GM19328 (cell line): ENCODE data around the gene COL24A1.

Experiments used
- ATAC-seq: cut with Tn5 transposase; IDR thresholded peaks from one replicate; pipeline ENCODE4 v1.9.1; 2021; ENCODE audit warnings: mild to moderate bottlenecking, moderate library complexity; ENCODE audit not compliant: unreplicated experiment

Gene COL24A1

DNA sequence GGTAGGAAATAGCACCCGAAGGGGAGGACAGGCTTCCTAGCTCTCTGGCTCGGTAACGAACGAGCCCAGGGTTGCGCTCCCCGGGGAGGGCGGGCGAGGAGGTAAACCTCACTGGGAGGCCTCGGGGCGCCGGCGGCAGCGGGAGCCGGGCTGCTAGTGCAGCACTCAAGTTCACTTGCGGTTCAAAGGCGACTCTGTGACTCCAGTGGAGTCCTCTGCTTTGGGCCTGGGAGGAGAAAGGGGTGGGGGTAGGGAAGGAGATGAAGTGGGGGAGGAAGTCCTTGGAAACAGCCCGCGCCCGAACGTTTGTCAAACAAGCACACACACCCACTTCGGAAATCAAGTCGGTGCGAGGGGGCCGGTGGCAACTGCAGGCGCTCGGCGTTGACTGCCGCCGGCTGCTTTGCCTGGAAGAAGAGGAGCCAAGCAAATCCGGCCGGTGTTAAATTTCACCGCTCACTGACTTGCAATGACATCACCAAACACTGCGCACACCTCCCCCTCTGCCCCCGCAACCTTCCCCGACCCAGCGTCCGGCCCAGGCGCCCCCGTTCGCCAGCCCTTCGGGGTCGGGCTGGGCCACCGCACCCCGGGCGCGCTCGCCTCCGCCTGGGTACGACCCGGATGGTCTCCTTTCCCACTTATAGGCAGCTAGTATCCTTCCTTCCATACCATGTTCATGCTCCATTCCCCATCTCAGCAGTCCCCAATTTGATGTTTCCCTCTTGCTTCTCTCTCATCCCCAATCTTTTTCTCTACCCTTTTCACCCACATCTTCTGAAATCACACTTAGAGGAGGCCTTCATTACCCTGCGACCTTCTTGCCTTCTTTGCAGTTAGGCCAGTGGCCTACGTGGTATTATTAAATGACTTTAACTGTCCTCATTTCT lies at the start of gene COL24A1:
Gene COL24A1, minus strand, starts transcription at position 207 of the 890 bp plus-strand sequence. CDS start 376 bp downstream, outside the sequence.
- ATAC-seq, result no peak

DNA sequence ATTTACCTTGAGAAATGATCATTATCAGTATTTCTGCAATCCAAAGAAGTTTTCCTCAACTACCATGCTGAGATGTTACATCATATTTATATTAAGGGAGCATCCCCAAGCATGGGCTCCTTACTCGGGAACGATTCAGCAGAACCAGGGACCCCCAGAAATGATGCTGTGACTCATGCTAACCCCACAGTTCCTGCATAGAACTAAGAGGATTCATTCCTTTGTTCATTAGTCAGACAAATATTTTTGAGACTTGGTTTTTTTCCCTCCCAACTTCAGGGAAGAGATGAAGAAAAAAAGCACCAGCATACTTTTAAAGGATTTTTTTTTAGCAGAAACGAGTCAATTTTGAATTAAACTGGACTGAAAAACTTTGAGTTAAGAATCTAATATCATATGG lies 49.2 kb upstream of the COL24A1 start:
- no peak for ATAC-seq

DNA sequence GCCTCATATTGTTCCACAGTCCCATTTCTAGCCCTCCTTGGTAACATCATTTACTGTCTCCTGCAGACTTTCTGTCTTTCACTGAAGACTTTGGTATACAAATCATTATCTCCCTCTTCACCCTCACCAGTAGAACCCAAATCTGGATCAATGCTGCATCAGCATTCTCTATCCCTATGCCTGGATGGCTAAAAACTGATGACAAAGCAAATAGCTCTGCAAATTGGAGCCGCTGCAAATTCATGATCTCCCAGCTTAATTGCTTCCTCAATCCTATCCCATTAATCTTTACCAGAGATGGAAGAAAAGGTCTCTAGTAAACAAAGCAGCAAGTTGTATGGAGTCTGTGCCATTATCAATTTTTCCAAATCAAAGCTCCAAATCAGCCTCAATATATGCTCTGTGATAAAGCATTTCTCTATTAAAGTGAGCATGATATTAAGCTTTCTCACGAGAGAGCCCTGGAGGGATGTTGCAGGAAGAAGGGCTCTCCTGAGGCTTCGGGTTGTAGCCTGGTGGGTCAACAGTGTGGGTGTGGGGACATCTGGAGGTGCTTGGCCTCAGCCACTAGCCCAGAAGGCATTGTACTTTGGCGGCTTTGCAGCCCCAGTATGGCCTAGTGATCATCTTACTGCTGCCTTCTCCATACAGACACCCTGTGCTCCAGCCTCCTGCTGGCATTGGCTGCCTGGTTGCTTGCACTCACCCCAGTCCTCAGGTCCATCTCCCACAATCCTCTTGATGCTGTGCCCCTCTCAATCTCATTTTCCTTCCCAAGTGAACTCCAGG lies 46.2 kb upstream of the COL24A1 start:
- no peak for ATAC-seq

DNA sequence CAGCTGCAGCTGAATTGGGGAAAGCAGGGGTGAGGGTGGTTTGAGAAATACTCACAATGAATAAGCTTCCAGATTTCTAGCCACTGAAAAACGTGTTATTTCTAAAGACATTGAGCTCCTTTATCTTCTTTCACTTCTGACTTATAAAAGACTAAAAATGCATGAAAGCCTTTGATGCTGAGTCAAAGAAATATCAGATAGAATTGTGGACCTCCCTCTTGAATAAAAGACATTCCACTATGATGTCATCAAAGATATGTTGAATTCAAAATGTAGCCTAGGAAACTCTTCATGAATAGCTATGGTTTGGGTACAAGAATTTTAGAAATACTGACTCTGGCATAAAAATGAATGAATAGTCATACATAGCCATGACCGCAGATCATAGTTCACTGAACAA lies 44.7 kb upstream of the COL24A1 start:
- no peak for ATAC-seq

DNA sequence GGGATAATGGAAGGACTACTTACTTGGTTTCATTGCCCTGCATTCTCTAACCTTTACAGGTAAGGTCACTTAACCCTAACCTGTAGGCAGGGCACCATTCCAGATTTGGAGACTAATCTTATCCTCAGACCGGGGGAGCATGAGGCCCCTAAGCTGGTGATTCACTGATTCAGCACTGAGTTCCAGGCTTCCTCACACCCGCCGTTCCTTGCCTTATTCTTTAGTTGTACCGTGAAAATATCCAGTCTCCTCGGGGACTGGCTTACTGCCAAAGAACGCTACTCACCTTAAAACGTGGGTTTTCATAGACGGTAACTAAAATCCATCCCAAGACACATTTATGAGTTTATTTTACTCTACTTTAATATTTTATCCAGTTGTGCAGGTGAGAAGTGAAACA lies 44.3 kb upstream of the COL24A1 start:
- no peak for ATAC-seq

DNA sequence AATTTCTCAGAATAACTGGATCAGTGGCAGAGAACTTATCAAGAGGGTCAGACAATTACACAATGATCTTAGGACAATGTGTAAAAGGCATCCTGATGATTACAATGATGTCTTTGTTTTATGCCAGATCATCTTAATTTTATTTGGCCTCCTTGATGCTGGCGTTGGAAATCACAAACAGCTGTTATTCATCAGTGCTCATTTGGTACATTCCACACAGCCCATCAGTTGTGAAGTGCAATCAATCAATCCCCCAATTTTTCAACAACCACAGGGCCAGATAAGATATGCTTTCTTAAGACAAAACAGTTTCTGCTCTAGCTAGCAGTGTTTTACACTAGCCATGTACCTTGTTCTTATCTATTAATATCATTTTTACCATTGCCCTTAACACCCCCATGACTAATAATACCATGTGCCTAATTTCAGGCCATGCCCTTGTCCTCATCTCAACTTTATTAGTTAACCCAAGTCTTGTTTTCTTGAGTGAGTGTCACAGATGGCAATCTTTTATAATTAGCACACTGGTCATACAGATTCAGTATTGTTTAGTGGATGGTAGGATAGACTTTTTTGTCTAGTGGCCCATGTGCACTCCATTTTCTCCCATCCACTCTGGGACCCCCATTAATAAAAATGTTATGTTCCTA lies 40.8 kb upstream of the COL24A1 start:
- ATAC-seq, result no peak

DNA sequence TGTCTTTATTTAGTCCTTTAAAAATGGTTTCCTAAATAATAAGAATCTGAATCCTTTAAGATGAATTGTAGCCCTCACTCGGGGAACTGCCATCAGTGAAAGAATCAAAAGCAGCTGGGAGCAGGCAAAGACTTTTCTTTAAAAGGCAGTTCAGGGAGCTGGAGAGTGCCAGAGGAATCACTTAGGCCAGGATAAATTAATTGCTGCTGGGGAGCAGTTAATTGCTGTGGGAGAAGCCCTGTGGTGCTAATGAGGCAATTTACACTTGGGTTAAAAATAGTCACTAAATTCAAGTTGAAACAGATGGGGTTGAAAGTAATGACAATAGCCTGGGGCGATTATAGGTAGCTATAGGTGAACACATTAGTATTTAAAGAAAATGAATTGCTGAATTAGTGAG lies 38.7 kb upstream of the COL24A1 start:
- no peak for ATAC-seq

DNA sequence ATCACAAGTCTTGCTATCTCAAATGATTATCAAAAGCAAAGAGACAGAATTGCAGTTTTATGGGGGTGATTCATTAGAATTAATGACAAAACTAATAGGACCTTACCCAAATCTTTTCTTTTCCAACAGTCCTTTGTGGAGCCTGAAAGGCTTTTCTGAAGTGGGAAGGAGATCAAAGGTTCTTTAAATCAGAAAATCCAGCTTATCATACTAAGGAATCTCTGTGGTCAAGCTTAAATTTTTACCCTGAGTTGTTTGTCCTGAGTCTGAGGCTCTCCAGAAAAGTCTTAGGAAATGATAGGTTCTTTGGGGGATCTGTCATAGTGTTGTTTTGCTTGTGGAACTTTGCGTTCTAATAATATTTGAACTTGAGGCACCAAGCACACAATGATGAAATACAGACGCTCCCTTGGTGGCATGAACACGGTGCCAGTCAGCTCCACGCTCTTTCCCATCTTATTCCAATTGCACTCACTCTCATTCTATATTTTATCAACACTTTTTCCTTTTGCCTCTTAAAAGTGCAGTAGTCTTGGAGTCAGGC lies 38.0 kb upstream of the COL24A1 start:
- no peak for ATAC-seq

DNA sequence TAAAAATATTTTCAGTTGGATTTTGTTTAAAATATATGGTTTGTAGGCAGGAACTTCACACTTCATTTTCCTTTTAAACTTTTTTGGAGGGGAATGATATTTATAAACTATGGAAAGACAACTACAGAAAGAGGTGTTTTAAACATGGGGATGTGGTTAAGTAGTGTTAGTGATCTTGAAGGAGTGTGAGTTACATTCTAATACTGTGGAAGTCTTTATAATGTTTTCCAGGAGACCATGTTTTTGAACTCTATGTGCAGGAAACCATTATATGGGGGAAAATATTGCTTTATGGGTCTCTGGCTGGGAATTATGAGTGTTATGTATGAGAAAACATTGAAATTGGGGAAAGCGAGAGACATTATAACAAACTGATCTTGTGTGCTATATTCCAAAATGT lies 35.8 kb upstream of the COL24A1 start:
- ATAC-seq, result no peak

DNA sequence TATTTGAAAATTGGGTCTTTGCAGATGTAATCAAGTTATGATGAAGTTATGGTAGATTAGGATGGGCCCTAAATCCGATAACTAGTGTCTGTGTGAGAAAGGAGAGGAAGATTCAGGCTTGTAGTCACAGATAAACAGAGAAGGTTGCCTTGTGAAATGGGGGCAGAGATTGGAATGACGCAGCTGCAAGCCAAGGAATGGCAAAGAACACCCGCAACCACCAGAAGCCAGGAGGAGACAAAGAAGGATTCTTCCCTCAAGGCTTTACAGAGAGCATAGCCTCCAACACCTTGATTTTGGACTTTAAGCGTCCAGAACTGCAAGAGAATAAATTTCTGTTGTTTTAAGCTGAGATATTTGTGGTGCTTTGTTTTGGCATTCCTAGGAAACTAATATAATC lies 35.4 kb upstream of the COL24A1 start:
- no peak for ATAC-seq

DNA sequence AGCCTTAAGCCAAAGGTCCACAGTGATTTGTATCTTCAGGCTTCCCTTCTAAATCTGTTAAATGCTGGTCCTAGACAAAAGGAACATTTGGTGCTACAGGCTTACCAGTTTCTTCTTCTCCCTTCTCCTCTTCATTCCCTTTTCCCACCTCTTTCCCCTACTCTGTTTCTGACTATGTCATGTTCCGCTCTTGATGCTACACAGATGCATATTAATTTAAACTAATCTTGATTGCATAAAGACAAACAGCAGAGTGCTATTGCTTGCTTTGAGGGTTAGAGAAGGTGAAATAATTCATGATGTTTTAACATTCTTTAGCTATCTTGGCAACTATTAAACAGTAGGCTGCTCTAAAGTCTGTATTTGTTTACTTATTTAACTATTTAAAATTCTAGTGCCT lies 34.3 kb upstream of the COL24A1 start:
- no peak for ATAC-seq

DNA sequence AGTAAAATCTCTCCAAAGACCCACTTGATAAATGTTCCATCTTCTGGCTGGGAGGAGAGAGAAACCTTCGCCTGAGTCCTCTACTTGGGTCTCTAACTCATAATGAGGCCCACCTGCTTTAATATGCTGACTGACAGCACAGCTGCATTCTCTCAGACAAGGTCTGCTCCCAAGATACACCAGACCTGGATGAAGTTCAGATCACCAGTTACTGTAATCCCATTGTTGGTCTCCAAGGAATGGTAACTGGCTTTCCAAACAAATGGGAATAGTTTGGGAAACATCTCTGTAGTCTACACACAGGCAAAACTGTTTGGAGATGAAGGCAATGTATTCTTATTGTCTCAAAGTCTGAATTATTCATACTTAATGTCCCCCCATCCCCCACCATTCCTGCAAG lies 27.9 kb upstream of the COL24A1 start:
- no peak for ATAC-seq

DNA sequence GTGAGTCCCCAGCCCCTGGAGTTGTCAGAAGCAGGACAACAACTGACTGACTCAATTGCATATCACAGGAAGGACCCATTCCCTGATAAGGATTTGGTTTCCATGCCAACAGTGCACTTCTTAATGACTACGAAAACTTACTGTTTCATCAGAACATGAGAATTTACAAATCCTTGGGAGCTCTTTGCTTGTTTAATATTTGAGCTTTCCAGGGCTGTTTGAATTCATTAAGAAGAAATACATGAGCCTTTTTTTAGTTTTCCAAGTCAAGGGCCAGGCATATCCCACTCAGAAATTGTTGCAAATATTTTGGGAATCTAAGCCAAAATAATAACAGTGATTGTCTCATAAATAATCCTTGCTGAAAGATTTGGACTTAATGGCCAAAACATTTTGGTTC lies 27.2 kb upstream of the COL24A1 start:
- ATAC-seq, result no peak

DNA sequence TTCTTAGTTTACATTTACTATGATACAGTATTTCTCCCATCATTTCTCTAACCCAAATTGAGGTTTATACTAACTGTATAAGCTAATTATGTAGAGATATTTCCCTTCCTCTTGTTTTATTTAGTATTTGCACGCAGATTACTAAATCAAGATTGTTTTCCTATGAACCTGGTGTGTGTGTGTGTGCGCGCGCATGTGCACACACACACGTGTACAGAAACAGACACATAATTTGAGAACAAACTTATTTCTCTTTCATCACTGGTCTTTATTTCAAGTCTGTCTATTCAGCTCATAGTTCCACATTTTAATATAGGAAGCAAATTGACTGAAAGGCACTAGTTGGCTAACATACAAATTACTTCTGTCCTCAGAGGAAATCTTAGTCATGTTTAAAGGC lies 19.7 kb upstream of the COL24A1 start:
- ATAC-seq, result no peak

DNA sequence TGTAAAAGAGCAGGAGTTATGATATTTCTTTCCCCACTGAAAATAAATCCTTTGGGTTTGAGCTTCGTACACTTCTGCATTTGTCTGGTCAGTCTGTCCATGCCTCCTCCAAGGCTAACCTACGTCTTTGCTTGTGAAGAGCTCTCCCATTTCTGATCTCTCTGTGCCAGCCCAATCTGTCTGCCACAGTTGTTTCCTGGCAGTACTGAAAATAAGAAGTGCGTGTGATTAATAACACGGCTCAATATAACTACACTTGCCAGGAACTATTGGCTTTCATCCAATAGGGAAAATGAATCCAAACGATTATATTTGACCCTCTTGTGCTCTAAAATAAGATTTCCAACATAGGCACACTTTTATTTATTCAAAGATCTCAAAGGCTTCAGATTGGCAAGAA lies 19.2 kb upstream of the COL24A1 start:
- no peak for ATAC-seq

DNA sequence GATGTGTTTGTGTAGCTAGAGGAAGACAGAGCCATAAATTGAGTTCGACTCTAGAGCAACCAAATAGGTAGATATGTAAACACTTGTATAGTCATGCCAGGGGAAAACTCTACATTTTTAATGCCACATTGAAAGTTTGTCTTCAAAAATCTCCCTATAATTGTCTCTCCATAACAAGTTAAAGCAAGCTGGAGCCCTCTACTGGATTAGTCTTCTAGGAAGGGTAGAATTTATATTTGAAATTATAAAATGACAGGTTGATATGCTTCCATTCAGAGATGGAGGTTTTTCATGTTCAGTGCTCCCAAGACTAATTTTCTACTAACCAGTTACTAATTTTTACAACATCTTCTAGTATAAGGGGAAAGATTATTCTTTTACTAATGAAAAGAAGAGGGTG lies 13.1 kb upstream of the COL24A1 start:
- no peak for ATAC-seq

DNA sequence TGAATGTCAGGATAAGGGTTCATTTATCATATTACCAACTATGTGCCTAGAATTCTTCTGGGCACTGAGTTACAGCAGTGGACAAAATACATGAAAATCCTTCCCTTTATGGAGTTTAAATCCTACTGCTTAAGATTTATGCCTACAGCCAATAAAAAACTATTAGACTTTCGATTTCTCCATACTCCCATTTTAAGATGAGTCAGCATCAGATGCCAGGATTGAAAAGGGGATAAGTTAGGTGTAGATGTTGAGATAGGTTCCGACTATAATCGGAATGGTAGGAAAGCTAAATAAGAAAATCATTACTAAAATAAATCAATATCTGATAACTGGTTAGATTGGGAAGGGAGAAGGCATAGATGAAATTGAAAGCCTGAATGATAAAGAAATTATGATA lies 3.2 kb upstream of the COL24A1 start:
- ATAC-seq, result no peak

DNA sequence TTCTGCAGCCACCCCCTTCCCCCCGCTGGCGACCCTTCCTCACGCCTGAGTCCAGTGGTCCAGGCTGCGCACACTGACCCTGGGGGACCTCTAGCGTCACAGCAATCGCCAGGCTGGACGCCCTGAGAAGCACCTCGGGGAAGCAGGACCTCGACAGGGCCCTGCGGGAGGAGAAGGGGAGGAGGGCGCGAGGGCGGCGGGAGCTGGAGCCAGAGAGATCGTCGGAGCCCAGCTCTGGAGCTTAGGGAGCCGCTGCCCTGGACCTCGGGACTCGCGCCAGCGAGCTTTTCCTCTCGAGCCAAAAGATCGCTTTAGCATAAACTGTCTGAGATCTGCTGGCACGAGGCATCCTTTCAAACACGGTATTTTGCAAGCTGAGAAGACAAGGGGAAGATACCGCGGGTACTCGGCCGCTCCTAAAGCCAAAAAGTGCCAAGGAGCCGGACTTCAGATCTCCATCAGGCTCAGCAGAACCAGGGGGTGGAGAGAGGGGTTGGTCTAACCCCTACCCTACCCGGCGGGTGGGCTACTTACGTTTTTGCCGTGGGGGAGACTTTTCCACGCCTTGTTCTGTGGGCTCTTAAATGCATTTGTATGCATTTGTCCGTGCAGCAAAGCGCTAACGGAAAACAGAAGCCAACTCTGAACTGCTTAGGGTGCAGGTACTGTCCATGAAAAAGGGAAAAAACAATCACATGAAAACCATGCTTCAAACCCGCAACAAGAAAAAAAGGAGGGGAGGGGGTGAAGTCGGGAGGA lies 586 bp downstream of the COL24A1 start:
- ATAC-seq, result no peak

DNA sequence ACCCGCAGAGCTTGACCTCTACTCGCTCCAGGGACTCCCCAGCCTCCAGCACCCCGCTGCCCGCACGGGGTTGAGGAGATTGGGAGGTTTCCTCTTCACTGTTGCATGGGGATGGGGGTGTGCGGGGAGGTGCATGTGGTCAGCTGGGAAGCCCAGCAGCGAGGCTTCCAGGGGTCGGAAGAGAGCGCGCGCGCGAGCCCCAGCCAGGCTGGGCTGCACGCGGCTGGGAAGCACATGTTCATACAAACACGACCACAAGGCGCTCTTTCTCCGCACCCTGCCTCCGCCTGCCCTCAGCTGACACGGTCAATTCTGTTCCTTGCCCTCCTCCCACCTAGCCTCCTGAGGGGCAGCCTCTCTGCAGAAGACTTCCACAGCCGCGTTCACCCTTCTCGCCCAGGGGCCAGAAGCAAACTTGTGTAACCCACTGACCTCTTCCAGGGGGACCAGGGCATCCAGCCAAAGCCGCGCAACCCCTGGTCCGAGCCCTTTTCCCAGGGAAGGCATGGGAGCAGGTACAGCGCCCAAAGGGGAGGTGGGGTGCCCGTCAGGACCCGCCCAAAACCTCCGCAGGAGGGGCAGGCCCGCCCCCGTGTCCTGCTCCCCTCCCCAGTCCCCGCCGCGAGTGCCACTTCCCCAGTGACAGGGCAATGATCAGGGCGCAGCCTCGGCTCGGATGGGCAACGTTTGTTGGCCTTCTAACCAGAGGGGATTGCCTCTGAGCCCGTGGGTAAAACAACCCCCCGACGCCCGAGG lies 1.3 kb downstream of the COL24A1 start:
- no peak for ATAC-seq

DNA sequence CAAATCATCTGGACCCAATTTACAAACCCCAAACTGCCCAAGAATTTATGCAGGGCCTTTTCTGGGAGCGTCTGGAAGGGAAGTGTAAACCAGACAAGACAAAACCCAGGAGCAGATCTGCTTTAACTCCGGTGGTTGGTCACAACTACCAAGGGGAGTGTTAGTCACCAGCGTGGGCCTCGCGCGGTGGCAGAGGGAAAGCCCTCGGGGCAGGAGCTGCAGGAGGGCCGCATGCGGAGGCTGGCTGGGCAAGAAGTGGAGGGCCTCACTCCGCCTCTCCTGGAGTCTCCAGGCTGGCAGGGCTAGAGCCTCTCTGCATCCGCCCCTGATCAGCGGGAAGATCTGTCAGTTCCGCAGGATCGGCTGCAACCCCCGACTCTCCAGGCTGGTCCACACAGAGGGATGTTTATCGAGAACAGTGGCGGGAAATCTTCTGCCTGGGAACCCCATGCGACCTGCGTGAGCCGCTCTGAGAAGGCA lies 2.0 kb downstream of the COL24A1 start:
- no peak for ATAC-seq
